ENCODE data around the gene CDON. TPM values are rescaled to one million over a fixed set of nuclear protein-coding genes. Genes with fewer than 3 reads are reported as not detected.
A peak's percentile ranks its signal among the peaks of the same experiment; 100 is the strongest.

The CDON gene
- total and polyA plus RNA-seq, 2 donors (not counting 1 experiment from before 2014, with no cell fraction given): 10.7 TPM

- H4K20me1 ChIP-seq (ENCODE audit: control insufficient read depth, extremely low read depth, insufficient read depth, low read length): no peaks in the 10 kb centered on the region
- no peaks in the 10 kb centered on the region for H3K79me2 ChIP-seq (ENCODE audit: control insufficient read depth, insufficient read depth, low read length)
- no peak overlapping the region for H3K27ac ChIP-seq (ENCODE audit: insufficient read depth, low read length)
- H2AFZ ChIP-seq (ENCODE audit: low read length): peak overlapping the region; percentile 47
- H3K9ac ChIP-seq (ENCODE audit: insufficient read depth, low read length): no peak overlapping the region
- H3K27me3 ChIP-seq (ENCODE audit: control insufficient read depth, insufficient read depth, low read length): peaks cover 17% of the 10 kb centered on the region
- no peak for TF ChIP-seq EZH2 (IDR thresholded peaks at IDR 0.05; ENCODE audit: low read length, missing control alignments)
- no peak for TF ChIP-seq CTCF (conservative IDR thresholded peaks at IDR 0.05 in 1 of 2, IDR thresholded peaks at IDR 0.05 in 1 of 2; ENCODE audit: low read depth in 1 of 2, low read length in 2 of 2)
- H3K4me2 ChIP-seq (ENCODE audit: extremely low read depth, insufficient read depth, low read length): peak overlapping the region; percentile 66
- DNase-seq (ENCODE audit: low read depth in 2 of 2): no peak
- H3K9me3 ChIP-seq (ENCODE audit: control insufficient read depth, insufficient read depth, low read depth, low read length): no peaks in the 10 kb centered on the region
- H3K4me3 ChIP-seq (replicated peaks in 1 of 4; ENCODE audit: control extremely low read depth in 1 of 4, insufficient read depth in 1 of 4, low read depth in 3 of 4, low read length in 4 of 4): peak overlapping the region in 2 of 4 experiments; percentile 40 to 43
- H3K36me3 ChIP-seq (ENCODE audit: control insufficient read depth, insufficient read depth, low read length): no peaks in the 10 kb centered on the region
- no peaks in the 10 kb centered on the region for H3K4me1 ChIP-seq (ENCODE audit: control insufficient read depth, extremely low read depth, insufficient read depth, low read length)
Measured at GRCh38 chr11:126063507-126063852, 814 bp upstream of the CDON start.

- Histone ChIP-seq H3K27me3 (ENCODE audit: control insufficient read depth, insufficient read depth, low read length) (peaks cover 17% of the 10 kb centered on the region), H3K9me3 (ENCODE audit: control insufficient read depth, insufficient read depth, low read depth, low read length) (no peaks in the 10 kb centered on the region), H3K27ac (ENCODE audit: insufficient read depth, low read length) (no peak overlapping the region), H4K20me1 (ENCODE audit: control insufficient read depth, extremely low read depth, insufficient read depth, low read length) (no peaks in the 10 kb centered on the region), H3K4me3 (replicated peaks in 1 of 4; ENCODE audit: control extremely low read depth in 1 of 4, insufficient read depth in 1 of 4, low read depth in 3 of 4, low read length in 4 of 4) (peak overlapping the region; percentile 41 to 69 (median 50)), H3K4me1 (ENCODE audit: control insufficient read depth, extremely low read depth, insufficient read depth, low read length) (no peaks in the 10 kb centered on the region), H3K36me3 (ENCODE audit: control insufficient read depth, insufficient read depth, low read length) (no peaks in the 10 kb centered on the region), H2AFZ (ENCODE audit: low read length) (no peak overlapping the region), H3K9ac (ENCODE audit: insufficient read depth, low read length) (peak overlapping the region; percentile 86), H3K4me2 (ENCODE audit: extremely low read depth, insufficient read depth, low read length) (peak overlapping the region; percentile 59), H3K79me2 (ENCODE audit: control insufficient read depth, insufficient read depth, low read length) (no peaks in the 10 kb centered on the region)
- peak; percentile 27 to 32 for DNase-seq (ENCODE audit: low read depth in 2 of 2)
- TF ChIP-seq EZH2 (IDR thresholded peaks at IDR 0.05; ENCODE audit: low read length, missing control alignments) (no peak), CTCF (conservative IDR thresholded peaks at IDR 0.05 in 1 of 2, IDR thresholded peaks at IDR 0.05 in 1 of 2; ENCODE audit: low read depth in 1 of 2, low read length in 2 of 2) (peak; percentile 47 to 59)
Measured at GRCh38 chr11:126061707-126062678, 673 bp downstream of the CDON start.

- TF ChIP-seq EZH2 (IDR thresholded peaks at IDR 0.05; ENCODE audit: low read length, missing control alignments): no peak
- TF ChIP-seq CTCF (conservative IDR thresholded peaks at IDR 0.05 in 1 of 2, IDR thresholded peaks at IDR 0.05 in 1 of 2; ENCODE audit: low read depth in 1 of 2, low read length in 2 of 2): no peak
- no peak overlapping the region for H3K27ac ChIP-seq (ENCODE audit: insufficient read depth, low read length)
- no peak for DNase-seq (ENCODE audit: low read depth in 2 of 2)
- H3K4me2 ChIP-seq (ENCODE audit: extremely low read depth, insufficient read depth, low read length): no peak overlapping the region
- H3K79me2 ChIP-seq (ENCODE audit: control insufficient read depth, insufficient read depth, low read length): no peaks in the 10 kb centered on the region
- peaks cover 17% of the 10 kb centered on the region for H3K27me3 ChIP-seq (ENCODE audit: control insufficient read depth, insufficient read depth, low read length)
- no peak overlapping the region for H3K4me3 ChIP-seq (replicated peaks in 1 of 4; ENCODE audit: control extremely low read depth in 1 of 4, insufficient read depth in 1 of 4, low read depth in 3 of 4, low read length in 4 of 4)
- no peaks in the 10 kb centered on the region for H3K4me1 ChIP-seq (ENCODE audit: control insufficient read depth, extremely low read depth, insufficient read depth, low read length)
- no peaks in the 10 kb centered on the region for H3K36me3 ChIP-seq (ENCODE audit: control insufficient read depth, insufficient read depth, low read length)
- H3K9ac ChIP-seq (ENCODE audit: insufficient read depth, low read length): no peak overlapping the region
- H4K20me1 ChIP-seq (ENCODE audit: control insufficient read depth, extremely low read depth, insufficient read depth, low read length): no peaks in the 10 kb centered on the region
- H2AFZ ChIP-seq (ENCODE audit: low read length): no peak overlapping the region
- H3K9me3 ChIP-seq (ENCODE audit: control insufficient read depth, insufficient read depth, low read depth, low read length): no peaks in the 10 kb centered on the region
Measured at GRCh38 chr11:126060757-126061171, 1.9 kb downstream of the CDON start.
